Skin epidermis (tissue), 12 donors: Measurements from ENCODE around the gene BRD4.
A peak's percentile ranks its signal among the peaks of the same experiment; 100 is the strongest.

ENCODE experiments used
- H3K27ac ChIP-seq, 21 experiments: fragments of 200-600 bp; sonication (generic) in 11 of 21; one replicate each; pipeline ENCODE4 v1.5.0; 2020; ENCODE audit warnings: mild to moderate bottlenecking in 3 of 21, inconsistent platforms in 2 of 21, moderate library complexity in 2 of 21
- H3K4me3 ChIP-seq, 7 experiments: fragments of 200-600 bp; sonication (generic) in 2 of 7; one replicate each; pipeline ENCODE4 v1.5.0; 2020; ENCODE audit warnings: inconsistent platforms in 2 of 7, mild to moderate bottlenecking in 2 of 7, moderate library complexity in 1 of 7

The BRD4 gene

GRCh38 chr19:15213715-15214381, 118.5 kb downstream of the BRD4 start:
- Histone ChIP-seq H3K4me3 (no peak overlapping the region), H3K27ac (peak overlapping the region in 1 of 21 experiments; percentile 24)

GRCh38 chr19:15212711-15213110, 119.6 kb downstream of the BRD4 start:
- Histone ChIP-seq H3K27ac (no peak overlapping the region), H3K4me3 (no peak overlapping the region)

GRCh38 chr19:15210323-15210781, 122.0 kb downstream of the BRD4 start:
- peak overlapping the region in 8 of 21 experiments; percentile 3 to 69 (median 38) for H3K27ac ChIP-seq
- H3K4me3 ChIP-seq = no peak overlapping the region

- H3K27ac ChIP-seq = peak overlapping the region in 5 of 21 experiments; percentile 24 to 96 (median 93)
- peak overlapping the region in 4 of 7 experiments; percentile 53 to 65 (median 55) for H3K4me3 ChIP-seq
Measured at GRCh38 chr19:15201374-15202023, 130.8 kb downstream of the BRD4 start.

GRCh38 chr19:15200553-15201364, 131.6 kb downstream of the BRD4 start, which contains the start of gene NOTCH3:
NOTCH3 (minus strand) TSS chr19:15200995; CDS start chr19:15200905, 90 bp downstream.
- peak within 1 kb of the TSS; percentile 40 to 65 (median 56) for H3K4me3 ChIP-seq
- peak within 1 kb of the TSS; percentile 69 to 99 (median 90) for H3K27ac ChIP-seq

- H3K4me3 ChIP-seq = peak overlapping the region; percentile 40 to 65 (median 56)
- peak overlapping the region; percentile 69 to 99 (median 90) for H3K27ac ChIP-seq
Measured at GRCh38 chr19:15199661-15200552, 132.4 kb downstream of the BRD4 start.

- Histone ChIP-seq H3K4me3 (peak overlapping the region; percentile 40 to 65 (median 56)), H3K27ac (peak overlapping the region in 20 of 21 experiments; percentile 69 to 99 (median 90))
Measured at GRCh38 chr19:15198951-15199660, 133.2 kb downstream of the BRD4 start.

- Histone ChIP-seq H3K4me3 (no peak overlapping the region), H3K27ac (peak overlapping the region in 18 of 21 experiments; percentile 37 to 99 (median 70))
Measured at GRCh38 chr19:15197942-15198341, 134.4 kb downstream of the BRD4 start.

GRCh38 chr19:15197275-15197941, 134.9 kb downstream of the BRD4 start:
- peak overlapping the region in 18 of 21 experiments; percentile 37 to 99 (median 70) for H3K27ac ChIP-seq
- no peak overlapping the region for H3K4me3 ChIP-seq

GRCh38 chr19:15196360-15197005, 135.9 kb downstream of the BRD4 start:
- Histone ChIP-seq H3K27ac (peak overlapping the region in 20 of 21 experiments; percentile 56 to 99 (median 81)), H3K4me3 (peak overlapping the region in 4 of 7 experiments; percentile 10 to 42 (median 28))

GRCh38 chr19:15195371-15196334, 136.7 kb downstream of the BRD4 start:
- peak overlapping the region in 20 of 21 experiments; percentile 49 to 99 (median 79) for H3K27ac ChIP-seq
- H3K4me3 ChIP-seq = peak overlapping the region in 6 of 7 experiments; percentile 10 to 42 (median 24)

GRCh38 chr19:15194938-15195337, 137.4 kb downstream of the BRD4 start:
- Histone ChIP-seq H3K4me3 (peak overlapping the region in 4 of 7 experiments; percentile 10 to 42 (median 28)), H3K27ac (peak overlapping the region in 20 of 21 experiments; percentile 49 to 99 (median 79))

- peak overlapping the region in 1 of 21 experiments; percentile 3 for H3K27ac ChIP-seq
- no peak overlapping the region for H3K4me3 ChIP-seq
Measured at GRCh38 chr19:15191982-15192381, 140.4 kb downstream of the BRD4 start.

GRCh38 chr19:15191514-15191913, 140.8 kb downstream of the BRD4 start:
- Histone ChIP-seq H3K4me3 (no peak overlapping the region), H3K27ac (no peak overlapping the region)

GRCh38 chr19:15188851-15189250, 143.5 kb downstream of the BRD4 start:
- H3K4me3 ChIP-seq = no peak overlapping the region
- no peak overlapping the region for H3K27ac ChIP-seq
